ENCODE data around the gene YAP1. TPM values are rescaled to one million over a fixed set of nuclear protein-coding genes. Genes with fewer than 3 reads are reported as not detected.
"Not testable (repeated sequence)": the region's sequence is repeated elsewhere in the genome, so short reads cannot be mapped to it uniquely, and the experiment has no call there.

Gene YAP1
- total RNA-seq, 4 donors from 2014 or later, result 220 to 343 (median 275) TPM

DNA sequence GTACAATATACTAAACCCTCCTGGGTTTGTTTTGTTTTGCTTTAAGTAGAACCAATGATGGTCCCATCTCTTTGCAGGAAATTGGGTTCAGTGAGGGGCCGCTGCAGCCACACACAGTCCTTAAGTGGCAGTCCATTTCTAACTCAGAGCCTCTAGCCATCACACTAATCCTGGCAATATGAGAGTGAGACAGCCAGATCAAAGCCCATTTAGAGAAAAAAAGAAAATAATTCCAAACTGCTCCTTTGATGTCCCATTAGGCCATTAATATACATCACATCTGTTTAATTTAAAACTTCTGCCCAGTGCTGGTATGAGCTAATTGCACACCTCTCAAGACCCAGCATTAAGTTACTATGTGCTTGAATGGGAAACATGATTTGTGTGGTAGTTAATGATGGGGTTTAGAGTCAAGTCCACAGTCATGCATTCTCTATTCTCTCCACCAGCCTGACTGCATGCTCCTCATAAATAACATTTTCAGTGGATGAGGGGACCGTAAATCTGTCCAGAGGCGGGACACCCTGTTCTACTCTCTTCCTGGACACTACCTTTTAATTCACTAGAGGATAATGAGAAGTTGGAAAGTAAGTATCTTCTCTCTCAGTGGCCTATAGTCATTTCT is 153.2 kb downstream of the YAP1 start:
- Histone ChIP-seq H3K27me3 (no peaks in the 10 kb centered on the region), H3K4me1 (peaks cover 0 to 7% (median 6%) of the 10 kb centered on the region in 4 donors), H3K36me3 (no peaks in the 10 kb centered on the region), H3K27ac (replicated peaks in 1 of 4) (no peak overlapping the region), H3K9me3 (no peaks in the 10 kb centered on the region), H3K4me3 (no peak overlapping the region)
- WGBS, result 91% methylated on average over 3 of the region's 3 CpGs
- intact Hi-C loops (cut with DNase I), result no loop called here
- TF ChIP-seq POLR2A (IDR thresholded peaks at IDR 0.05; ENCODE audit: low read depth) (no peak), EP300 (IDR thresholded peaks at IDR 0.05) (no peak), POLR2AphosphoS5 (IDR thresholded peaks at IDR 0.05) (no peak)
- TF ChIP-seq, protein P1, sequence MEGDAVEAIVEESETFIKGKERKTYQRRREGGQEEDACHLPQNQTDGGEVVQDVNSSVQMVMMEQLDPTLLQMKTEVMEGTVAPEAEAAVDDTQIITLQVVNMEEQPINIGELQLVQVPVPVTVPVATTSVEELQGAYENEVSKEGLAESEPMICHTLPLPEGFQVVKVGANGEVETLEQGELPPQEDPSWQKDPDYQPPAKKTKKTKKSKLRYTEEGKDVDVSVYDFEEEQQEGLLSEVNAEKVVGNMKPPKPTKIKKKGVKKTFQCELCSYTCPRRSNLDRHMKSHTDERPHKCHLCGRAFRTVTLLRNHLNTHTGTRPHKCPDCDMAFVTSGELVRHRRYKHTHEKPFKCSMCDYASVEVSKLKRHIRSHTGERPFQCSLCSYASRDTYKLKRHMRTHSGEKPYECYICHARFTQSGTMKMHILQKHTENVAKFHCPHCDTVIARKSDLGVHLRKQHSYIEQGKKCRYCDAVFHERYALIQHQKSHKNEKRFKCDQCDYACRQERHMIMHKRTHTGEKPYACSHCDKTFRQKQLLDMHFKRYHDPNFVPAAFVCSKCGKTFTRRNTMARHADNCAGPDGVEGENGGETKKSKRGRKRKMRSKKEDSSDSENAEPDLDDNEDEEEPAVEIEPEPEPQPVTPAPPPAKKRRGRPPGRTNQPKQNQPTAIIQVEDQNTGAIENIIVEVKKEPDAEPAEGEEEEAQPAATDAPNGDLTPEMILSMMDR (IDR thresholded peaks at IDR 0.05), result no peak
- no peak for DNase-seq (ENCODE audit: extremely low spot score)

DNA sequence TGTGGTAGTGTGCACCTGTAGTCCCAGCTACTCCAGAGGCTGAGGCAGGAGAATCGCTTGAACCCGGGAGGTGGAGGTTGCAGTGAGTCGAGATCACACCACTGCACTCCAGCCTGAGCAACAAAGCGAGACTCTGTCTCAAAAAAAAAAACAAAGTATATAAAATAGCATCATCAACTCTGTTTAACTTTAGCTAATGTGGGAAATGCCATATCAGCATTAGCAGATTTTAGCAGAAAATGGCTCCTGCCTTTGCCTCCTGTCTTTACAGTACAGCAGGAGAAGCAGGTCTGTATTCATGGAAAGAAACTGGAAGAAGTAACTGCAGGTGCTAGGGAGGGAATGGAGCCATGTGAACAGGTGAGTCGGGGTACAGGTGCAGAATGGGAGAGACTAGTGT is 154.5 kb downstream of the YAP1 start:
- H3K27ac ChIP-seq (replicated peaks in 1 of 4); H3K4me3 ChIP-seq; H3K27me3 ChIP-seq; H3K36me3 ChIP-seq; H3K9me3 ChIP-seq; DNase-seq (ENCODE audit: extremely low spot score): not testable (repeated sequence)
- H3K4me1 ChIP-seq, result peaks cover 6 to 16% (median 14%) of the 10 kb centered on the region in 4 donors
- WGBS, result 100% methylated on average over 5 of the region's 5 CpGs
- intact Hi-C loops (cut with DNase I), result loop anchor here (5.0 kb wide), 2 partner anchors 152 to 252 kb away; partner anchors contain the start of gene YAP1

DNA sequence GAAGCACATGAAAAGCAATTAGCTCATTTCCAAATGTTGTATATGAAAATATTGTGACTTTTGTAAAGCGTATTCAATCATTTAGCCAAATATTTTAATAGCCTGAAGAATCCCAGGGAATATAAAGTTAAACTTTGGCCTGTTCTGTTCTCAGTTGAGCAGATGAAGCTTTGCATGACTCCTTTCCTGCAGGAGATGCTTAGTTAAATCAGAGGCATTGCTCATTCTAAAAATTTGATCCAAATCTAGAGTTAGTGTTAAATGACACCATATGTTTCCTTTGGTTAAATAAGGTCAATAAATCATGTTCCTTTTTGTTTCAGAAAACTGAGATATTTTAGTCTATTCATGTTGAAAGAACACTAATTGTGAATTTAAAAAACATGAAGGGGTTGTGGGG is 155.9 kb downstream of the YAP1 start:
- 90% methylated on average over 1 of the region's 1 CpG for WGBS
- TF ChIP-seq POLR2A (IDR thresholded peaks at IDR 0.05; ENCODE audit: low read depth) (no peak), EP300 (IDR thresholded peaks at IDR 0.05) (no peak), POLR2AphosphoS5 (IDR thresholded peaks at IDR 0.05) (no peak)
- TF ChIP-seq, protein P1 (IDR thresholded peaks at IDR 0.05), result no peak
- peaks cover 6 to 16% (median 14%) of the 10 kb centered on the region in 4 donors for H3K4me1 ChIP-seq
- intact Hi-C loops (cut with DNase I), result loop anchor here (5.0 kb wide), 2 partner anchors 154 to 254 kb away; partner anchors contain the start of gene YAP1
- H3K4me3 ChIP-seq, result no peak overlapping the region
- no peaks in the 10 kb centered on the region for H3K36me3 ChIP-seq
- H3K27ac ChIP-seq (replicated peaks in 1 of 4), result no peak overlapping the region
- DNase-seq (ENCODE audit: extremely low spot score), result no peak
- no peaks in the 10 kb centered on the region for H3K9me3 ChIP-seq
- no peaks in the 10 kb centered on the region for H3K27me3 ChIP-seq

DNA sequence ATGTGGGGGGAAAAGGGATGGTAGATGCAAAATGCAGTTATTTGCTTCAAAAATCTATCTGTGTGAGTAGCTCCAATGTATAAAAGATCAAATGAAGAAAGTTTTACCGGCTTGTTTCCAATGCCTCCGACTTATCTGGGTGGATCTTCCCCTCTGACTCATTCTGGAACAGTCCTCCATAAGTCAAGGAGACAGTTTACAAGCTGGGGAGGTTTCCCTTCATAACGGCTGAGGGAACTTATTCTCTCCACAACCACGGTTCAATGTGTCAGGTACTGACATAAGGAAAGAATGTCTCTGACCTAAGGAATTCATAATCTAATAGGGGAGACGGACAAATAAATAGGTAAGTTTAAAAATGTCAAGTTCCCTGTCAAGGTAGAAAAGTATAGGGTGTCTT is 157.4 kb downstream of the YAP1 start:
- peak overlapping the region; percentile 40 to 46 (median 40) for H3K27ac ChIP-seq (replicated peaks in 1 of 4)
- TF ChIP-seq POLR2AphosphoS5 (IDR thresholded peaks at IDR 0.05), result no peak
- TF ChIP-seq, protein P1 (IDR thresholded peaks at IDR 0.05), result no peak
- peak overlapping the region in 2 of 4 donors; percentile 50 to 58 for H3K4me3 ChIP-seq
- H3K4me1 ChIP-seq, result peaks cover 6 to 16% (median 14%) of the 10 kb centered on the region in 4 donors
- WGBS, result 47% methylated on average over 5 of the region's 5 CpGs
- intact Hi-C loops (cut with DNase I), result loop anchor here (5.0 kb wide), 2 partner anchors 155 to 255 kb away; partner anchors contain the start of gene YAP1
- no peaks in the 10 kb centered on the region for H3K27me3 ChIP-seq
- no peaks in the 10 kb centered on the region for H3K9me3 ChIP-seq
- DNase-seq (ENCODE audit: extremely low spot score), result no peak
- H3K36me3 ChIP-seq, result no peaks in the 10 kb centered on the region

DNA sequence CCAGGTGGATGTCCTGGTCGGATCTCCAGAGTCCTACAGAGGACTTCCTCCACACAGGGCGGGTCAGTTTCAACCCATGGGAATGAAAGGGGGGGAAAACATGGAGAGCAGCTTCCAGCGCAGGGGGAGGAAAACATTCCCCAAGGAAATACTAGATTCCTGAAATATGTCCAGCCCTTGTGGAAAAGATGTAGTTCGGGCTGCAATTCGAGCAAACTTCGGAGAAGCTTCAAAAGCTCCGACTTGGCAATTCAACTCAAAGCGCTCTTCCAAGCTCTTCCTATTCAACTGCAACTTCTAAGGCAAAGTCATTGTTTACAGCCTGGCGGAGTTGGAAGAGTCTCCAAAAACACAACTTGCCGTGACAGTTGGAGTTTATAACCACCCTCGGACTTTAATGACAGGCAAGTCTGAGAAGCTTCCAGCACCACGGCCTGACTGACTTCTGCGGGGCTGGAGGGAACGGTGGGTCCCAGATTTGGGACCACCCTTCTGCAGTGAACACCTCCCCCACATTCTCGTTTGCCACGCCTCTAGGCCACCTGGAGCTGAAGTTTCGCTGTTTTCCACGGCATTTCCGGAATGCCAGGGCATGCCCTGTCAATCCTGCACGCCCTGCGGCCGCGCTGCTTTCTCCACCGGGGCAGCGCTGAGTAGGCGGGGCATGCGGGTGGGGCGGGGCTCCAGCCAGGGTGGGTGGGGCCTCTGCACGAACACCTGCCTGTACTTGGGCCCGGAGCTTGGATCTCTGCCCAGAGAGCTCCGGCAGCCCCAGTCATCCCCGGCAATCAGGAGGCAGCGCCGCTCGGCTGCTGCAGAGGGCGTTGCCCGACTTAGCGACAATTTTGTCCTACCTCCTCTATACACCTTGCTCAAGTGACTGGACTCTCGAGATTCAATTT is 158.1 kb downstream of the YAP1 start:
- H3K4me3 ChIP-seq, result peak overlapping the region; percentile 47 to 58 (median 50)
- DNase-seq (ENCODE audit: extremely low spot score), result no peak
- no peaks in the 10 kb centered on the region for H3K9me3 ChIP-seq
- peak overlapping the region; percentile 40 to 46 (median 40) for H3K27ac ChIP-seq (replicated peaks in 1 of 4)
- TF ChIP-seq, protein P1 (IDR thresholded peaks at IDR 0.05), result peak; percentile 51 to 69 (median 67)
- no peak for TF ChIP-seq EP300 (IDR thresholded peaks at IDR 0.05)
- peak in 1 of 2 donors; percentile 39 for TF ChIP-seq POLR2AphosphoS5 (IDR thresholded peaks at IDR 0.05)
- H3K36me3 ChIP-seq, result no peaks in the 10 kb centered on the region
- intact Hi-C loops (cut with DNase I), result loop anchor here (5.0 kb wide), 2 partner anchors 156 to 256 kb away; partner anchors contain the start of gene YAP1
- WGBS, result 22% methylated on average over 36 of the region's 39 CpGs
- peaks cover 6 to 16% (median 14%) of the 10 kb centered on the region in 4 donors for H3K4me1 ChIP-seq
- H3K27me3 ChIP-seq, result no peaks in the 10 kb centered on the region

Data from esophagus muscularis mucosa (tissue), 4 donors.